ENCODE results near the gene SHMT2. TPM values are rescaled to one million over a fixed set of nuclear protein-coding genes. Genes with fewer than 3 reads are reported as not detected.

SHMT2 gene
- total RNA-seq, 2 donors from 2014 or later = 47.7 to 77.5 TPM

- 40 to 71% methylated on average over 2 to 16 of the region's 16 CpGs for WGBS, 2 donors
- DNase-seq (no peak), ATAC-seq (no peak)
- no peak overlapping the region for H3K4me3 ChIP-seq
- intact Hi-C loops (cut with DNase I) = no loop called here
- H3K9me3 ChIP-seq = no peaks in the 10 kb centered on the region
- peaks cover 26% of the 10 kb centered on the region for H3K4me1 ChIP-seq
- TF ChIP-seq CTCF (IDR thresholded peaks at IDR 0.05) (no peak), POLR2A (IDR thresholded peaks at IDR 0.05) (no peak)
- H3K36me3 ChIP-seq (replicated peaks in 1 of 2; ENCODE audit: insufficient read depth in 1 of 2, low read depth in 2 of 2) = no peaks in the 10 kb centered on the region
- H3K27ac ChIP-seq = no peak overlapping the region
- H3K27me3 ChIP-seq = peaks cover 0 to 7% of the 10 kb centered on the region in 2 donors
Observed at GRCh38 chr12:57210926-57211692, 18.4 kb upstream of the SHMT2 start.

DNA sequence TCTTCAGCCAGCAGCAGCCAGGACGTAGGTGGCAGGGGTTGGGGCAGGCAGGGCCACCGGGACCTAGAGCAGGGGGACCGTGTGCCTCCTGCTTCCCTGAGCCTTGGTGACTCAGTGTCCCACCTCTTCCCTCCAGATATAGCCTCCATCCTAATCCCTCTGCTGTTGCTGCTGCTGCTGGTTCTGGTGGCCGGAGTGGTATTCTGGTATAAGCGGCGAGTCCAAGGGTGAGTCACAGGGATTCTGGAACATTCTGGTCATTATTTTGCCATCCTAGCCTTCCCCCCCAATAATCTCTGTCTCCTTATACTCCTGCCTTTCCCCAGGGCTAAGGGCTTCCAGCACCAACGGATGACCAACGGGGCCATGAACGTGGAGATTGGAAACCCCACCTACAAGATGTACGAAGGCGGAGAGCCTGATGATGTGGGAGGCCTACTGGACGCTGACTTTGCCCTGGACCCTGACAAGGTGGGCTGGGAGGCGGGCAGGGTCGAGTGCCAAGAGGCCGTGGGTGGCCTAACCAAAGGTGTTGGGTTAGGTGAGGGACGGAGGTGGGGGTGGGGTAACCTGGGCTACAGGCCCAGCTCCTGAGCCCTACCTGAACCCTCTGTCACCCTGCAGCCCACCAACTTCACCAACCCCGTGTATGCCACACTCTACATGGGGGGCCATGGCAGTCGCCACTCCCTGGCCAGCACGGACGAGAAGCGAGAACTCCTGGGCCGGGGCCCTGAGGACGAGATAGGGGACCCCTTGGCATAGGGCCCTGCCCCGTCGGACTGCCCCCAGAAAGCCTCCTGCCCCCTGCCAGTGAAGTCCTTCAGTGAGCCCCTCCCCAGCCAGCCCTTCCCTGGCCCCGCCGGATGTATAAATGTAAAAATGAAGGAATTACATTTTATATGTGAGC is 17.5 kb upstream of the SHMT2 start:
- Histone ChIP-seq H3K36me3 (replicated peaks in 1 of 2; ENCODE audit: insufficient read depth in 1 of 2, low read depth in 2 of 2) (no peaks in the 10 kb centered on the region), H3K27ac (no peak overlapping the region), H3K4me3 (no peak overlapping the region), H3K9me3 (no peaks in the 10 kb centered on the region), H3K4me1 (peaks cover 33% of the 10 kb centered on the region), H3K27me3 (peaks cover 0 to 13% of the 10 kb centered on the region in 2 donors)
- intact Hi-C loops (cut with DNase I) = loop anchor here (2.0 kb wide), 1 partner anchor 33 kb away; no protein-coding TSS in a partner anchor
- DNase-seq (no peak), ATAC-seq (no peak)
- WGBS, 2 donors = 84 to 87% methylated on average over 23 to 27 of the region's 27 CpGs
- TF ChIP-seq POLR2A (IDR thresholded peaks at IDR 0.05) (no peak), CTCF (IDR thresholded peaks at IDR 0.05) (no peak)

GRCh38 chr12:57212701-57213057 is 16.8 kb upstream of the SHMT2 start:
- DNase-seq (no peak), ATAC-seq (no peak)
- H3K27ac ChIP-seq = no peak overlapping the region
- no peak overlapping the region for H3K4me3 ChIP-seq
- TF ChIP-seq POLR2A (IDR thresholded peaks at IDR 0.05) = no peak
- TF ChIP-seq CTCF (IDR thresholded peaks at IDR 0.05) = no peak
- 67 to 73% methylated on average over 6 to 7 of the region's 7 CpGs for WGBS, 2 donors
- H3K36me3 ChIP-seq (replicated peaks in 1 of 2; ENCODE audit: insufficient read depth in 1 of 2, low read depth in 2 of 2) = no peaks in the 10 kb centered on the region
- H3K9me3 ChIP-seq = no peaks in the 10 kb centered on the region
- peaks cover 40% of the 10 kb centered on the region for H3K4me1 ChIP-seq
- peaks cover 0 to 19% of the 10 kb centered on the region in 2 donors for H3K27me3 ChIP-seq
- intact Hi-C loops (cut with DNase I) = loop anchor here (2.0 kb wide), 1 partner anchor 32 kb away; no protein-coding TSS in a partner anchor

GRCh38 chr12:57213058-57213715 is 16.3 kb upstream of the SHMT2 start:
- DNase-seq (peak; percentile 89 to 91 (median 90)), ATAC-seq (peak; percentile 82)
- no peak overlapping the region for H3K4me3 ChIP-seq
- no peaks in the 10 kb centered on the region for H3K9me3 ChIP-seq
- TF ChIP-seq POLR2A (IDR thresholded peaks at IDR 0.05) (peak in 1 of 3 donors; percentile 9), CTCF (IDR thresholded peaks at IDR 0.05) (peak; percentile 88 to 99 (median 96))
- H3K36me3 ChIP-seq (replicated peaks in 1 of 2; ENCODE audit: insufficient read depth in 1 of 2, low read depth in 2 of 2) = no peaks in the 10 kb centered on the region
- peak overlapping the region in 1 of 4 donors; percentile 54 for H3K27ac ChIP-seq
- peaks cover 0 to 19% of the 10 kb centered on the region in 2 donors for H3K27me3 ChIP-seq
- peaks cover 41% of the 10 kb centered on the region for H3K4me1 ChIP-seq
- intact Hi-C loops (cut with DNase I) = loop anchor here (2.0 kb wide), 1 partner anchor 32 kb away; no protein-coding TSS in a partner anchor
- WGBS, 2 donors = 8% methylated on average over 16 of the region's 16 CpGs
